Measurements from ENCODE around the gene DBF4B. TPM values are rescaled to one million over a fixed set of nuclear protein-coding genes. Genes with fewer than 3 reads are reported as not detected.

DBF4B gene
- total RNA-seq, 1 experiment from 2014 or later = 6.4 TPM

GRCh38 chr17:44798356-44798755 is 89.9 kb downstream of the DBF4B start:
- no peak for DNase-seq (ENCODE audit: low read depth)

Other genes with a start within 250 kb of the DBF4B start
- gene GPATCH8, start 205.3 kb upstream of the DBF4B start, total RNA-seq (2014; rRNA removed; shearing (Covaris generic)) = 10.9 and 11.3 TPM in 2 replicates
- gene FZD2, start 151.2 kb upstream of the DBF4B start, total RNA-seq (2014; rRNA removed; shearing (Covaris generic)) = 4.7 and 6.6 TPM in 2 replicates
- under 0.01 and 0.20 TPM in 2 replicates for gene MEIOC, start 52.2 kb upstream of the DBF4B start, total RNA-seq (2014; rRNA removed; shearing (Covaris generic))
- 27.3 and 32.9 TPM in 2 replicates for gene CCDC43, start 18.9 kb upstream of the DBF4B start, total RNA-seq (2014; rRNA removed; shearing (Covaris generic))
- 0.10 and 0.12 TPM in 2 replicates for gene ADAM11, start 50.3 kb downstream of the DBF4B start, total RNA-seq (2014; rRNA removed; shearing (Covaris generic))
- 16.3 and 19.3 TPM in 2 replicates for gene GJC1, start 121.6 kb downstream of the DBF4B start, total RNA-seq (2014; rRNA removed; shearing (Covaris generic))
- not detected in 2 replicates for gene HIGD1B, start 139.2 kb downstream of the DBF4B start, total RNA-seq (2014; rRNA removed; shearing (Covaris generic))
- 90.2 and 90.8 TPM in 2 replicates for gene EFTUD2, start 190.8 kb downstream of the DBF4B start, total RNA-seq (2014; rRNA removed; shearing (Covaris generic))
- gene GFAP, start 206.8 kb downstream of the DBF4B start, total RNA-seq (2014; rRNA removed; shearing (Covaris generic)) = 0.20 TPM in 1 of 2 replicates, not detected in the other
- 7.2 and 7.6 TPM in 2 replicates for gene KIF18B, start 239.1 kb downstream of the DBF4B start, total RNA-seq (2014; rRNA removed; shearing (Covaris generic))